Gastroesophageal sphincter (tissue), 4 donors: ENCODE data around the gene FEM1B. TPM values are rescaled to one million over a fixed set of nuclear protein-coding genes. Genes with fewer than 3 reads are reported as not detected.
A peak's percentile ranks its signal among the peaks of the same experiment; 100 is the strongest.

Source experiments
- ATAC-seq: fragments of 150-250 bp; one replicate; pipeline ENCODE4 v1.9.1; 2016; ENCODE audit warnings: mild to moderate bottlenecking, moderate library complexity
- H3K27ac ChIP-seq, 4 donors: fragments of 200-600 bp; sonication (generic) in 3 of 4; 1 replicate in 3 of 4; 2 replicates in 1 of 4; pipeline ENCODE4 v1.5.1; 2016 to 2019
- H3K27me3 ChIP-seq: fragments of 200-600 bp; sonication (generic); one replicate; pipeline ENCODE4 v1.5.1; 2019
- H3K36me3 ChIP-seq, 2 donors: fragments of 200-600 bp; sonication (generic); one replicate each; pipeline ENCODE4 v1.5.1; 2019; ENCODE audit warnings: control low read depth in 1 of 2
- H3K4me1 ChIP-seq, 3 donors: fragments of 200-600 bp; sonication (generic); 1 replicate in 2 of 3; 2 replicates in 1 of 3; pipeline ENCODE4 v1.5.1; 2016 to 2019; ENCODE audit warnings: control low read depth in 2 of 3
- H3K4me3 ChIP-seq, 2 donors: fragments of 200-600 bp; sonication (generic); one replicate each; pipeline ENCODE4 v1.5.1; 2019; ENCODE audit warnings: mild to moderate bottlenecking in 1 of 2, moderate library complexity in 1 of 2
- H3K9me3 ChIP-seq, 3 donors: fragments of 200-600 bp; sonication (generic); one replicate each; pipeline ENCODE4 v1.5.1; 2017 to 2019; ENCODE audit warnings: control low read depth in 2 of 3
- CTCF ChIP-seq, 4 experiments: fragments of 200-600 bp in 2 of 4; fragments of 450-650 bp in 2 of 4; sonication (generic) in 1 of 4; IDR thresholded peaks; one replicate each; pipeline ENCODE4 v1.5.1; 2017 to 2019; ENCODE audit warnings: antibody characterized with exemption in 4 of 4, mild to moderate bottlenecking in 2 of 4, moderate library complexity in 2 of 4
- EP300 ChIP-seq: sonication (generic); formaldehyde crosslinking; IDR thresholded peaks from one replicate; pipeline ENCODE4 v1.6.1; 2017; ENCODE audit warnings: antibody characterized with exemption, mild to moderate bottlenecking
- POLR2A ChIP-seq, 2 donors: fragments of 450-650 bp; IDR thresholded peaks; one replicate each; pipeline ENCODE4 v1.6.1; 2017; ENCODE audit warnings: antibody characterized with exemption in 2 of 2, mild to moderate bottlenecking in 2 of 2, moderate library complexity in 1 of 2
- POLR2AphosphoS5 ChIP-seq: sonication (generic); formaldehyde crosslinking; IDR thresholded peaks from one replicate; pipeline ENCODE4 v1.6.1; 2017; ENCODE audit warnings: antibody characterized with exemption
- whole genome bisulfite sequencing, 2 donors: methylation state at CpG; one replicate each; pipeline ENCODE4 v1.1.5; 2018; ENCODE audit warnings: low coverage in 1 of 2; 5-methylcytosine and 5-hydroxymethylcytosine counted together
- total RNA-seq, 4 donors: library from RNA; depleted of rRNA; stranded (reverse); fragments of >200 nt; gene quantifications; one replicate each; pipeline ENCODE4 v1.1.0, GENCODE V29; 2016

FEM1B gene
- total RNA-seq, 4 donors from 2014 or later: 64.8 to 71.7 (median 67.5) TPM

- H3K27me3 ChIP-seq: no peaks in the 10 kb centered on the region
- no peak for ATAC-seq
- H3K36me3 ChIP-seq: peaks cover 0 to 26% of the 10 kb centered on the region in 2 donors
- WGBS, 2 donors: 81 to 88% methylated on average over 9 to 14 of the region's 14 CpGs
- no peak overlapping the region for H3K4me3 ChIP-seq
- H3K4me1 ChIP-seq: peaks cover 20 to 97% (median 30%) of the 10 kb centered on the region in 3 donors
- TF ChIP-seq CTCF (IDR thresholded peaks at IDR 0.05): no peak
- TF ChIP-seq POLR2AphosphoS5: no peak
- TF ChIP-seq EP300: no peak
- no peak for TF ChIP-seq POLR2A (IDR thresholded peaks at IDR 0.05)
- peak overlapping the region in 1 of 4 donors; percentile 28 for H3K27ac ChIP-seq
- no peaks in the 10 kb centered on the region for H3K9me3 ChIP-seq
Observed at GRCh38 chr15:68289621-68290352, 12.2 kb downstream of the FEM1B start.

DNA sequence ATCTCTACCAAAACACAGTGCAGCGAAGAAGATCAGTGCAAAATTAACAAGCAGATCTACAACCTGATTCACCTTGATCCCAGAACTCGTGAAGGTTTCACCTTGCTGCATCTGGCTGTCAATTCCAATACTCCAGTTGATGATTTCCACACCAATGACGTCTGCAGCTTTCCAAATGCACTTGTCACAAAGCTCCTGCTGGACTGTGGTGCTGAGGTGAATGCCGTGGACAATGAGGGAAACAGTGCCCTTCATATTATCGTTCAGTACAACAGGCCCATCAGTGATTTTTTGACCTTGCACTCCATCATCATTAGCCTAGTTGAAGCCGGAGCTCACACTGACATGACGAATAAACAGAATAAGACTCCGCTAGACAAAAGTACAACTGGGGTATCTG lies 13.2 kb downstream of the FEM1B start:
- Histone ChIP-seq H3K27ac (peak overlapping the region in 2 of 4 donors; percentile 11 to 20), H3K4me3 (no peak overlapping the region), H3K27me3 (no peaks in the 10 kb centered on the region), H3K9me3 (no peaks in the 10 kb centered on the region), H3K4me1 (peaks cover 15 to 97% (median 32%) of the 10 kb centered on the region in 3 donors), H3K36me3 (peaks cover 0 to 21% of the 10 kb centered on the region in 2 donors)
- WGBS, 2 donors: 65 to 81% methylated on average over 4 to 8 of the region's 8 CpGs
- no peak for ATAC-seq
- TF ChIP-seq CTCF (IDR thresholded peaks at IDR 0.05): no peak
- no peak for TF ChIP-seq POLR2A (IDR thresholded peaks at IDR 0.05)
- TF ChIP-seq POLR2AphosphoS5: no peak
- no peak for TF ChIP-seq EP300

DNA sequence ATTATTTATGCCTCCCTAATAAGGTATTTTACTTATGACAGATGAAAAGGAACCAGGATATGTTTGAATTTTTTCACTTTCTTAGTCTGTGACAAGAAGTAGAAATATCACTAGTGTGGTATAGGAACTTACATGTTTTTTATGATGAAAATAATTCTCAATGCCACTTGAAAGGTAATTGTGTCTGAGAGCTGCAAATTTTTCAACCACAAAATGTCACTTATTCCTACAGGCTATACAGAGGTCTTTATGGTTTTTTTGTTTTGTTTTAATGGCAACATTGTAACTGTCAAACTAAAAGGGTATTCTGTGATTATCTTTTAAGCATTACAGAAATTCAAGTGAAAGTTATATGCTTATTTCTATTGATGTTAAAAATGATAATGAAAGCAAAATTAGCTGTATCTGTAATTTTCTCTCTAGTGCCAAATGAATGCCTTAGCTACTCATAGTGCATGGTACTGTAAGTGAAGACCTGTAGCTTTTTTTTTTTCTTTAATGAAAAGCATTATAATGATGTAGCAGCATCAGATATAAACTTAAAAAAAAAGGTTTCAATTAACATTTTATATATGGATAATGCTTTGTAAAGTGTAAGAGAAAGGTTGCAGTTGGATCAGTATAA lies 14.7 kb downstream of the FEM1B start:
- H3K27me3 ChIP-seq: no peaks in the 10 kb centered on the region
- peaks cover 7 to 85% (median 29%) of the 10 kb centered on the region in 3 donors for H3K4me1 ChIP-seq
- TF ChIP-seq POLR2A (IDR thresholded peaks at IDR 0.05): no peak
- TF ChIP-seq EP300: no peak
- TF ChIP-seq CTCF (IDR thresholded peaks at IDR 0.05): no peak
- TF ChIP-seq POLR2AphosphoS5: no peak
- H3K9me3 ChIP-seq: no peaks in the 10 kb centered on the region
- H3K4me3 ChIP-seq: no peak overlapping the region
- no peak for ATAC-seq
- H3K36me3 ChIP-seq: peaks cover 0 to 25% of the 10 kb centered on the region in 2 donors
- H3K27ac ChIP-seq: no peak overlapping the region

DNA sequence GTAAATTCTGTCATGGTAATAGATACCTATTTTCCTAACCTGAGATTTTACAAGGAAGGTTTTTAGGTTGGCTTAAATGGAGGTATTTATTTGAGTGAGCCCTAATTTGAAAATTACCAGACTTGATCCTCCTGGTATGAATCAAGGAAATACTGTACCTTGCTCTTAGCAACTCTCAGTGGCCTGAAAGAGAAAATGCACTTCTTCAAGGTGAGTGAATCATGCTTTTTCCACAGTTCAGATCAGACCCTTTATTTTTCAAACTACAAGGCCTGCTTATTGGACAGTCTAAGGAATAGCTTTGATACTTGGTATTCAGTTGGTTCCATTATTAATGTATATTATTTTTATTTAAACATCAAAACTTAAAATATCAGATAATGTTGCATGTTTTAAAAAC lies 15.4 kb downstream of the FEM1B start:
- H3K27me3 ChIP-seq: no peaks in the 10 kb centered on the region
- H3K36me3 ChIP-seq: peaks cover 0 to 30% of the 10 kb centered on the region in 2 donors
- peaks cover 7 to 79% (median 27%) of the 10 kb centered on the region in 3 donors for H3K4me1 ChIP-seq
- ATAC-seq: no peak
- TF ChIP-seq CTCF (IDR thresholded peaks at IDR 0.05) (no peak), EP300 (no peak), POLR2A (IDR thresholded peaks at IDR 0.05) (no peak), POLR2AphosphoS5 (no peak)
- H3K9me3 ChIP-seq: no peaks in the 10 kb centered on the region
- no peak overlapping the region for H3K27ac ChIP-seq
- H3K4me3 ChIP-seq: no peak overlapping the region
